ENCODE results near the gene EARS2. TPM values are rescaled to one million over a fixed set of nuclear protein-coding genes. Genes with fewer than 3 reads are reported as not detected.

EARS2 gene
- total and polyA plus RNA-seq, 2 of the 8 experiments (the other 6 are each of a cell fraction or from before 2014, with no cell fraction given) = 47.8 to 111 TPM

DNA sequence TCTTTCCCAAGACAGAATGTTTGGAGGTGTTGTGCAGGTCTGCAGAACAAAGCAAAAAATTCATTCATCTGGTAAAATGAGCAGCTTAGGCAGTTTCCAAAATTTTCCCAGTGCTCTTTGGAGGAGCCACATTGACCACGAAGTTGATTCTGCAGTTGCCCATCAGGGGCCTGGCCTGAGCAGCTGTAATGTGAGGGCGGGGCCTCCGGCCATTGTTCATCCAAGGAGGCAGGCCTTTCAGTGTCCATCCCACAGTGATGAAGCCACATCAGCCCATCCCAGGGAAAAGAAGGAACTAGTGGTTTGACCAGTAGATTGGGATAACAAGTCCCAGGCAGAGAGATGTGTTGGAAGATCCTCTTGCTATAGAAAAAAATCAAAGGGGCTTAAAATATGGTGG is 10.5 kb upstream of the EARS2 start:
- Histone ChIP-seq H2BK12ac (ENCODE audit: low read depth, low read length) (no peak overlapping the region), H3K56ac (replicated peaks; ENCODE audit: insufficient read length, low read depth, low read length) (no peak overlapping the region), H3K4me1 (replicated peaks in 1 of 4; ENCODE audit: control insufficient read depth in 3 of 4, insufficient read depth in 4 of 4, low read length in 3 of 4) (no peaks in the 10 kb centered on the region), H3K9me3 (ENCODE audit: insufficient read depth in 2 of 2, low read depth in 1 of 2, low read length in 1 of 2) (no peaks in the 10 kb centered on the region), H4K8ac (ENCODE audit: extremely low read depth, insufficient read depth, low read length) (no peak overlapping the region), H2BK20ac (ENCODE audit: low read length) (no peak overlapping the region), H3K27me3 (replicated peaks in 1 of 4; ENCODE audit: control insufficient read depth in 3 of 4, extremely low read depth in 1 of 4, insufficient read depth in 3 of 4, low read length in 3 of 4) (no peaks in the 10 kb centered on the region), H3K23me2 (ENCODE audit: low read depth, low read length) (no peaks in the 10 kb centered on the region), H2BK5ac (ENCODE audit: low read depth, low read length) (no peak overlapping the region), H3K9ac (replicated peaks in 1 of 4; ENCODE audit: extremely low read depth in 1 of 4, low read depth in 3 of 4, low read length in 3 of 4) (no peak overlapping the region), H3K18ac (ENCODE audit: extremely low read depth, low read length) (no peak overlapping the region), H4K20me1 (replicated peaks in 1 of 2; ENCODE audit: control insufficient read depth in 1 of 2, insufficient read depth in 2 of 2, low read length in 2 of 2) (peaks cover 2 to 3% of the 10 kb centered on the region in 2 experiments), H3K4ac (replicated peaks; ENCODE audit: insufficient read length, low read depth, low read length) (no peak overlapping the region), H2AFZ (ENCODE audit: low read length) (no peak overlapping the region), H2BK120ac (replicated peaks; ENCODE audit: low read depth, low read length) (no peak overlapping the region), H2AK5ac (ENCODE audit: low read depth, low read length) (no peak overlapping the region), H3K14ac (ENCODE audit: insufficient read length) (no peak overlapping the region), H3K36me3 (ENCODE audit: control insufficient read depth in 2 of 4, insufficient read depth in 4 of 4, low read length in 3 of 4) (peaks cover 46 to 81% (median 66%) of the 10 kb centered on the region in 4 experiments), H3K23ac (ENCODE audit: insufficient read length) (no peak overlapping the region), H3K79me2 (ENCODE audit: control insufficient read depth in 1 of 2, insufficient read depth in 2 of 2, low read length in 2 of 2) (no peaks in the 10 kb centered on the region), H3K4me2 (ENCODE audit: insufficient read depth in 1 of 2, low read depth in 2 of 2, low read length in 2 of 2) (no peak overlapping the region), H4K91ac (replicated peaks; ENCODE audit: insufficient read length, low read length) (no peak overlapping the region), H3K79me1 (ENCODE audit: low read depth, low read length) (no peaks in the 10 kb centered on the region), H4K5ac (ENCODE audit: insufficient read length, low read depth, low read length) (no peak overlapping the region), H3K4me3 (ENCODE audit: extremely low read depth in 1 of 4, insufficient read depth in 2 of 4, low read depth in 3 of 4, low read length in 4 of 4) (no peak overlapping the region), H3K27ac (ENCODE audit: low read depth, low read length) (no peak overlapping the region), H2BK15ac (ENCODE audit: low read length) (no peak overlapping the region)
- CTCF ChIA-PET (ENCODE audit: partially characterized antibody) = no interaction called here
- no peak for DNase-seq (ENCODE audit: low read depth in 1 of 2, low spot score in 2 of 2)
- no peak for FAIRE-seq
- POLR2A ChIA-PET (ENCODE audit: partially characterized antibody) = interaction anchor here (0.6 to 6.8 kb wide), 3 partner anchors 9 to 12 kb away, joined by 5 to 38 read pairs (median 8); partner anchors contain the start of genes EARS2 and UBFD1
- TF ChIP-seq RFX5 (IDR thresholded peaks at IDR 0.05; ENCODE audit: borderline replicate concordance, low read depth, low read length) = no peak
- TF ChIP-seq SAP30 (IDR thresholded peaks at IDR 0.05; ENCODE audit: insufficient read depth, insufficient replicate concordance, low read length) = no peak
- no peak for TF ChIP-seq HDAC2 (IDR thresholded peaks at IDR 0.05; ENCODE audit: borderline replicate concordance in 1 of 2, low read depth in 2 of 2, low read length in 2 of 2)
- TF ChIP-seq, protein P1, sequence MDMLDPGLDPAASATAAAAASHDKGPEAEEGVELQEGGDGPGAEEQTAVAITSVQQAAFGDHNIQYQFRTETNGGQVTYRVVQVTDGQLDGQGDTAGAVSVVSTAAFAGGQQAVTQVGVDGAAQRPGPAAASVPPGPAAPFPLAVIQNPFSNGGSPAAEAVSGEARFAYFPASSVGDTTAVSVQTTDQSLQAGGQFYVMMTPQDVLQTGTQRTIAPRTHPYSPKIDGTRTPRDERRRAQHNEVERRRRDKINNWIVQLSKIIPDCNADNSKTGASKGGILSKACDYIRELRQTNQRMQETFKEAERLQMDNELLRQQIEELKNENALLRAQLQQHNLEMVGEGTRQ (IDR thresholded peaks at IDR 0.05; ENCODE audit: low read length) = no peak
- TF ChIP-seq BCL11A (IDR thresholded peaks at IDR 0.05; ENCODE audit: low read depth in 2 of 2, low read length in 2 of 2) = no peak
- 88% methylated on average over 3 of the region's 3 CpGs; no CpG with 5 or more reads in 1 of the 2 experiments for WGBS, 2 experiments (ENCODE audit: extremely low coverage in 1 of 2, insufficient coverage in 1 of 2, insufficient read length in 1 of 2, insufficient replicate concordance in 2 of 2, low coverage in 1 of 2, low lambda C conversion rate in 2 of 2, missing lambda C conversion rate in 1 of 2)
